Measurements from ENCODE around the gene TMC1.

Gene TMC1

DNA sequence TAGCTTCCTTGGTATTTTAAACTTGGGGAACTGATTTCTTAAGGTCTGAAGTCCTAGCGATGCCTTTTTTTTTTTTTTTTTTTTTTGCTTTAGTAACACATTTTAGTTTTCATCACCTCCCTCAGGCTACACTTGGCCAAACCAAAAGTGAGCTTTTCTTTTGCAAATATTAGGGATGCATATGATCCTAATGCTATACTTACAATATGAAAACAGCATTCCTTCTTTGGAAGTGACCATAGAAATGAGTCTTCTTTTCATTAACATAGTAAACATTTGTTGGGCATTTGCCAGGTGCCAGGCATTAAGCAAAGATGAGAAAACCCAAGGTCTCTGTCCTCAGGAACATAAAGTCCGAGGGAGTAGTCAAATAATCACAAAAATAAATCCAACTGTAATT, 241.6 kb downstream of the TMC1 start:
- TF ChIP-seq, protein P1, sequence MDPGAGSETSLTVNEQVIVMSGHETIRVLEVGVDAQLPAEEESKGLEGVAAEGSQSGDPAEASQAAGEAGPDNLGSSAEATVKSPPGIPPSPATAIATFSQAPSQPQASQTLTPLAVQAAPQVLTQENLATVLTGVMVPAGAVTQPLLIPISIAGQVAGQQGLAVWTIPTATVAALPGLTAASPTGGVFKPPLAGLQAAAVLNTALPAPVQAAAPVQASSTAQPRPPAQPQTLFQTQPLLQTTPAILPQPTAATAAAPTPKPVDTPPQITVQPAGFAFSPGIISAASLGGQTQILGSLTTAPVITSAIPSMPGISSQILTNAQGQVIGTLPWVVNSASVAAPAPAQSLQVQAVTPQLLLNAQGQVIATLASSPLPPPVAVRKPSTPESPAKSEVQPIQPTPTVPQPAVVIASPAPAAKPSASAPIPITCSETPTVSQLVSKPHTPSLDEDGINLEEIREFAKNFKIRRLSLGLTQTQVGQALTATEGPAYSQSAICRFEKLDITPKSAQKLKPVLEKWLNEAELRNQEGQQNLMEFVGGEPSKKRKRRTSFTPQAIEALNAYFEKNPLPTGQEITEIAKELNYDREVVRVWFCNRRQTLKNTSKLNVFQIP (CRISPR knock-in tag; IDR thresholded peaks at IDR 0.05; ENCODE audit: borderline replicate concordance, low read depth): no peak
- no peak for TF ChIP-seq BACH2 (CRISPR knock-in tag; IDR thresholded peaks at IDR 0.05; ENCODE audit: borderline replicate concordance)
- TF ChIP-seq, protein P2, sequence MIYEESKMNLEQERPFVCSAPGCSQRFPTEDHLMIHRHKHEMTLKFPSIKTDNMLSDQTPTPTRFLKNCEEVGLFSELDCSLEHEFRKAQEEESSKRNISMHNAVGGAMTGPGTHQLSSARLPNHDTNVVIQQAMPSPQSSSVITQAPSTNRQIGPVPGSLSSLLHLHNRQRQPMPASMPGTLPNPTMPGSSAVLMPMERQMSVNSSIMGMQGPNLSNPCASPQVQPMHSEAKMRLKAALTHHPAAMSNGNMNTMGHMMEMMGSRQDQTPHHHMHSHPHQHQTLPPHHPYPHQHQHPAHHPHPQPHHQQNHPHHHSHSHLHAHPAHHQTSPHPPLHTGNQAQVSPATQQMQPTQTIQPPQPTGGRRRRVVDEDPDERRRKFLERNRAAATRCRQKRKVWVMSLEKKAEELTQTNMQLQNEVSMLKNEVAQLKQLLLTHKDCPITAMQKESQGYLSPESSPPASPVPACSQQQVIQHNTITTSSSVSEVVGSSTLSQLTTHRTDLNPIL (CRISPR knock-in tag; IDR thresholded peaks at IDR 0.05; ENCODE audit: low read depth): no peak
- TF ChIP-seq, protein P3, sequence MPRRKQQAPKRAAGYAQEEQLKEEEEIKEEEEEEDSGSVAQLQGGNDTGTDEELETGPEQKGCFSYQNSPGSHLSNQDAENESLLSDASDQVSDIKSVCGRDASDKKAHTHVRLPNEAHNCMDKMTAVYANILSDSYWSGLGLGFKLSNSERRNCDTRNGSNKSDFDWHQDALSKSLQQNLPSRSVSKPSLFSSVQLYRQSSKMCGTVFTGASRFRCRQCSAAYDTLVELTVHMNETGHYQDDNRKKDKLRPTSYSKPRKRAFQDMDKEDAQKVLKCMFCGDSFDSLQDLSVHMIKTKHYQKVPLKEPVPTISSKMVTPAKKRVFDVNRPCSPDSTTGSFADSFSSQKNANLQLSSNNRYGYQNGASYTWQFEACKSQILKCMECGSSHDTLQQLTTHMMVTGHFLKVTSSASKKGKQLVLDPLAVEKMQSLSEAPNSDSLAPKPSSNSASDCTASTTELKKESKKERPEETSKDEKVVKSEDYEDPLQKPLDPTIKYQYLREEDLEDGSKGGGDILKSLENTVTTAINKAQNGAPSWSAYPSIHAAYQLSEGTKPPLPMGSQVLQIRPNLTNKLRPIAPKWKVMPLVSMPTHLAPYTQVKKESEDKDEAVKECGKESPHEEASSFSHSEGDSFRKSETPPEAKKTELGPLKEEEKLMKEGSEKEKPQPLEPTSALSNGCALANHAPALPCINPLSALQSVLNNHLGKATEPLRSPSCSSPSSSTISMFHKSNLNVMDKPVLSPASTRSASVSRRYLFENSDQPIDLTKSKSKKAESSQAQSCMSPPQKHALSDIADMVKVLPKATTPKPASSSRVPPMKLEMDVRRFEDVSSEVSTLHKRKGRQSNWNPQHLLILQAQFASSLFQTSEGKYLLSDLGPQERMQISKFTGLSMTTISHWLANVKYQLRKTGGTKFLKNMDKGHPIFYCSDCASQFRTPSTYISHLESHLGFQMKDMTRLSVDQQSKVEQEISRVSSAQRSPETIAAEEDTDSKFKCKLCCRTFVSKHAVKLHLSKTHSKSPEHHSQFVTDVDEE (CRISPR knock-in tag; IDR thresholded peaks at IDR 0.05): no peak
- TF ChIP-seq, protein P4, sequence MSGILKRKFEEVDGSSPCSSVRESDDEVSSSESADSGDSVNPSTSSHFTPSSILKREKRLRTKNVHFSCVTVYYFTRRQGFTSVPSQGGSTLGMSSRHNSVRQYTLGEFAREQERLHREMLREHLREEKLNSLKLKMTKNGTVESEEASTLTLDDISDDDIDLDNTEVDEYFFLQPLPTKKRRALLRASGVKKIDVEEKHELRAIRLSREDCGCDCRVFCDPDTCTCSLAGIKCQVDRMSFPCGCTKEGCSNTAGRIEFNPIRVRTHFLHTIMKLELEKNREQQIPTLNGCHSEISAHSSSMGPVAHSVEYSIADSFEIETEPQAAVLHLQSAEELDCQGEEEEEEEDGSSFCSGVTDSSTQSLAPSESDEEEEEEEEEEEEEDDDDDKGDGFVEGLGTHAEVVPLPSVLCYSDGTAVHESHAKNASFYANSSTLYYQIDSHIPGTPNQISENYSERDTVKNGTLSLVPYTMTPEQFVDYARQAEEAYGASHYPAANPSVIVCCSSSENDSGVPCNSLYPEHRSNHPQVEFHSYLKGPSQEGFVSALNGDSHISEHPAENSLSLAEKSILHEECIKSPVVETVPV (CRISPR knock-in tag; IDR thresholded peaks at IDR 0.05): no peak
- no peak for TF ChIP-seq TCF4 (CRISPR knock-in tag; IDR thresholded peaks at IDR 0.05; ENCODE audit: borderline replicate concordance)
- TF ChIP-seq ZNF70 (CRISPR knock-in tag; IDR thresholded peaks at IDR 0.05): no peak
- no peak for TF ChIP-seq TOX (CRISPR knock-in tag; IDR thresholded peaks at IDR 0.05; ENCODE audit: borderline replicate concordance)
- no peak for TF ChIP-seq ESRRG (CRISPR knock-in tag; IDR thresholded peaks at IDR 0.05)
- TF ChIP-seq ZC3H10 (CRISPR knock-in tag; IDR thresholded peaks at IDR 0.05): no peak
- TF ChIP-seq SNAI2 (CRISPR knock-in tag; IDR thresholded peaks at IDR 0.05): no peak
- ATAC-seq: no peak

DNA sequence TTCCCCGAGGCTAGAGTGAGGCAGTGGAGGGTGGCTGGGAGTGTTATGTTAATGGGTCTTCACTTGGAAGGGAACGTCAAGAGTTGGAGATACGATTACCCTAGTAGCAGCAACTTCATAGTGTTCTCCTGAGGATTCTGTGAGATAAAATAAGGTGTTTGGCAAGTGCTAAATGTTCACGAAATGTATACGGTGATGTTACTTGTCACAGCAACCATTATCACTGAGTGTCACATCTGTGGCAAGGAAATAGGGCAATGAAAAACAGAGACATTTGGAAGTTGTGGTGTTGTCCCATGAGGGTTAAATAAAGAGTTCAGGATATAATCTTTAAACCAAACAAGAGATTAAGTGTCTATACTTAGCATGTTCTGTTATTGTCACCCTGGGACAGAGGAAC, 248.1 kb downstream of the TMC1 start:
- TF ChIP-seq TOX (CRISPR knock-in tag; IDR thresholded peaks at IDR 0.05; ENCODE audit: borderline replicate concordance) (no peak), RARB (CRISPR knock-in tag; IDR thresholded peaks at IDR 0.05) (no peak), ZFP30 (CRISPR knock-in tag; IDR thresholded peaks at IDR 0.05) (no peak), ZC3H10 (CRISPR knock-in tag; IDR thresholded peaks at IDR 0.05) (no peak)
- TF ChIP-seq, protein P4 (CRISPR knock-in tag; IDR thresholded peaks at IDR 0.05): no peak
- TF ChIP-seq, protein P3 (CRISPR knock-in tag; IDR thresholded peaks at IDR 0.05): no peak
- ATAC-seq: no peak

DNA sequence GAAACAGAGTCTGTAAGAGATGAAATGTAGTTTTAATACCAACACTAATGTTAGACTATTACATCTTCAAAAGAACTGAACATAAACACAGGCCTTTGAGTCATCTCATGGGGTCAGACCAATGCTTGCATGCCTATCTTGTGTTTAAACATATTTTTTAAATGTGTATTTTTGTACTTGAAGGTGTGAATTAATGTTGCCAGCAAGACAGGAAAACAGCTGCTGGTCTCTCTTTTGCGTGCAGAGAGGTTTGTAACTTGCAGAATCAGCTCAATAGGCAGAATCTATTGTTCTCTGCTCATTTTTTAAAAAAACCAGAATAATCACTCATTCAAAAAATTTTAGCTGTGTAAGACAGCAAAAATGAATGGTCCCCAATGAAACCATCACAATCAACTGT, 251.3 kb downstream of the TMC1 start:
- ATAC-seq: no peak
- TF ChIP-seq PPARA (CRISPR knock-in tag; IDR thresholded peaks at IDR 0.05; ENCODE audit: borderline replicate concordance) (no peak), TCF4 (CRISPR knock-in tag; IDR thresholded peaks at IDR 0.05; ENCODE audit: borderline replicate concordance) (no peak), ISL1 (CRISPR knock-in tag; IDR thresholded peaks at IDR 0.05) (no peak), ZFP30 (CRISPR knock-in tag; IDR thresholded peaks at IDR 0.05) (no peak), ZNF565 (CRISPR knock-in tag; conservative IDR thresholded peaks at IDR 0.05; ENCODE audit: low read depth) (no peak), ZC3H10 (CRISPR knock-in tag; IDR thresholded peaks at IDR 0.05) (no peak), ARNTL (CRISPR knock-in tag; IDR thresholded peaks at IDR 0.05; ENCODE audit: borderline replicate concordance, low read depth) (no peak), OSR1 (CRISPR knock-in tag; IDR thresholded peaks at IDR 0.05) (no peak)
- TF ChIP-seq, protein P3 (CRISPR knock-in tag; IDR thresholded peaks at IDR 0.05): no peak
- TF ChIP-seq, protein P1 (CRISPR knock-in tag; IDR thresholded peaks at IDR 0.05; ENCODE audit: borderline replicate concordance, low read depth): no peak

Measured in SK-N-SH treated with all-trans-retinoic acid at 6 μM for 48 hours (cell line).